Measurements from ENCODE around the gene NRF1. TPM values are rescaled to one million over a fixed set of nuclear protein-coding genes. Genes with fewer than 3 reads are reported as not detected.
"Not testable (repeated sequence)": the region's sequence is repeated elsewhere in the genome, so short reads cannot be mapped to it uniquely, and the experiment has no call there.

Gene NRF1
- total and polyA plus RNA-seq, 4 donors, result 6.9 to 33.3 (median 14.8) TPM

DNA sequence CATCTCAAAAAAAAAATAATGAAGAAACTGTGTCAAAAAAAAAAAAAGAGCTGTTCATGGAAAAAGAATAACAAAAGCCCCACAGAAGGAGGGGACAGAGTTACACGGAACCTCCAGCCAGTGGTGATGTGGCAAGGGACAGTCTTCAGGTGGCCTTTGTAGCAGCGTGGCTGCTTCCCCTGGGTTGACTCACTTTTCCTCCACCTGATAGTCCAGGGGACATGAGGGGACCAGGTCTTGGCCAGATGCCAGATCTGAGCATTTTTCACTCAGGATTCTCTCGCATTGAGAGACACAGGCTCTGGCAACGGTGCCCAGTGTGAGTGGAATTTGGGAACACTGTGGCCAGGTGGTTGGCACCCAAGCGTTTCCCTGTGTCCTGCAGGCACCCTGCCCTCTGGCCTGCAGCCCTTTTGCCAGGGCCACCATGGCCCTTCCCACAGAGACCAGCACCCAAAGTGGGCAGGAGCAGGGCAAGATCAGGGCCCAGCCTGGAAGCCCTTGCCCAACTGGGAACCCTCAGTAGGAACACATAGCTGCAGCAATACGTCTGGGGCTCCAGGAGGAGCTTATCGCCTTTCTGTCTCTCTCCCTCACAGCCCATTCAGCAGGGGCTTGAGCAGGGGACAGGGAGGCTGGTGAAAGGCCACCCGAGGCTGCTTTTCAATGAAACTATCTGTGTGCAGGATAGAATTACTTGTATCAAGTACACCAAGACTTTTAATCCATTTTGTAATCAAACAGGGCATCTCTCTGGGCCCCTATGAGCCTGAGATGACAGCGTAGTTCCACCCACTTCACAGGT lies 182.2 kb downstream of the NRF1 start:
- TF ChIP-seq, protein P1, sequence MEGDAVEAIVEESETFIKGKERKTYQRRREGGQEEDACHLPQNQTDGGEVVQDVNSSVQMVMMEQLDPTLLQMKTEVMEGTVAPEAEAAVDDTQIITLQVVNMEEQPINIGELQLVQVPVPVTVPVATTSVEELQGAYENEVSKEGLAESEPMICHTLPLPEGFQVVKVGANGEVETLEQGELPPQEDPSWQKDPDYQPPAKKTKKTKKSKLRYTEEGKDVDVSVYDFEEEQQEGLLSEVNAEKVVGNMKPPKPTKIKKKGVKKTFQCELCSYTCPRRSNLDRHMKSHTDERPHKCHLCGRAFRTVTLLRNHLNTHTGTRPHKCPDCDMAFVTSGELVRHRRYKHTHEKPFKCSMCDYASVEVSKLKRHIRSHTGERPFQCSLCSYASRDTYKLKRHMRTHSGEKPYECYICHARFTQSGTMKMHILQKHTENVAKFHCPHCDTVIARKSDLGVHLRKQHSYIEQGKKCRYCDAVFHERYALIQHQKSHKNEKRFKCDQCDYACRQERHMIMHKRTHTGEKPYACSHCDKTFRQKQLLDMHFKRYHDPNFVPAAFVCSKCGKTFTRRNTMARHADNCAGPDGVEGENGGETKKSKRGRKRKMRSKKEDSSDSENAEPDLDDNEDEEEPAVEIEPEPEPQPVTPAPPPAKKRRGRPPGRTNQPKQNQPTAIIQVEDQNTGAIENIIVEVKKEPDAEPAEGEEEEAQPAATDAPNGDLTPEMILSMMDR (IDR thresholded peaks at IDR 0.05; ENCODE audit: control extremely low read depth, extremely low read depth), result no peak
- Histone ChIP-seq H3K36me3 (ENCODE audit: control insufficient read depth in 4 of 4, insufficient read depth in 4 of 4, low read length in 4 of 4) (no peaks in the 10 kb centered on the region), H3K9ac (ENCODE audit: insufficient read depth in 1 of 2, low read length in 2 of 2) (no peak overlapping the region), H3K4me1 (ENCODE audit: control insufficient read depth in 5 of 5, insufficient read depth in 5 of 5, low read length in 5 of 5) (no peaks in the 10 kb centered on the region), H3K27ac (ENCODE audit: low read depth in 1 of 2, low read length in 1 of 2) (no peak overlapping the region), H3K9me3 (ENCODE audit: control insufficient read depth in 4 of 4, insufficient read depth in 3 of 4, low read length in 3 of 4) (no peaks in the 10 kb centered on the region), H3K27me3 (ENCODE audit: control insufficient read depth in 3 of 3, insufficient read depth in 3 of 3, low read length in 2 of 3) (no peaks in the 10 kb centered on the region), H3K4me3 (no peak overlapping the region)
- no peak for ATAC-seq (ENCODE audit: insufficient read depth, low FRiP score)
- DNase-seq, result no peak
- 79 to 90% methylated on average over 9 of the region's 9 CpGs for WGBS, 2 donors

DNA sequence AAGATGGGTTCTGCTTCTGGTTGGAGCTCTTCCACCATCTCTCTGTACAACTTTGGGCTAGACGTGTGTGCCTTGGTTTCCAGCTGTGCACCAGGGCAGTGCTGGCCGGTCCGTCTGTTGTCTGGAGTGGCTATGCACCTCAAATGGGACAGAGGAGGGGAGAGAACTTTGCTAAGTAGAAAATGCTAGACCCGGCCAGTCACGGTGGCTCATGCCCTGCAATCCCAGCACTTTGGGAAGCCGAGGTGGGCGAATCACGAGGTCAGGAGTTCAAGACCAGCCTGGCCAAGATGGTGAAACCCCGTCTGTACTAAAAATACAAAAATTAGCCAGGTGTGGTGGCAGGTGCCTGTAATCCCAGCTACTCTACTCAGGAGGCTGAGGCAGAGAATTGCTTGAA lies 182.9 kb downstream of the NRF1 start:
- 92% methylated on average over 9 of the region's 9 CpGs for WGBS, 2 donors
- not testable (repeated sequence) for H3K9ac ChIP-seq (ENCODE audit: insufficient read depth in 1 of 2, low read length in 2 of 2); ATAC-seq (ENCODE audit: insufficient read depth, low FRiP score); H3K27me3 ChIP-seq (ENCODE audit: control insufficient read depth in 3 of 3, insufficient read depth in 3 of 3, low read length in 2 of 3); H3K27ac ChIP-seq (ENCODE audit: low read depth in 1 of 2, low read length in 1 of 2); H3K36me3 ChIP-seq (ENCODE audit: control insufficient read depth in 4 of 4, insufficient read depth in 4 of 4, low read length in 4 of 4); DNase-seq; H3K9me3 ChIP-seq (ENCODE audit: control insufficient read depth in 4 of 4, insufficient read depth in 3 of 4, low read length in 3 of 4); H3K4me3 ChIP-seq; H3K4me1 ChIP-seq (ENCODE audit: control insufficient read depth in 5 of 5, insufficient read depth in 5 of 5, low read length in 5 of 5)

DNA sequence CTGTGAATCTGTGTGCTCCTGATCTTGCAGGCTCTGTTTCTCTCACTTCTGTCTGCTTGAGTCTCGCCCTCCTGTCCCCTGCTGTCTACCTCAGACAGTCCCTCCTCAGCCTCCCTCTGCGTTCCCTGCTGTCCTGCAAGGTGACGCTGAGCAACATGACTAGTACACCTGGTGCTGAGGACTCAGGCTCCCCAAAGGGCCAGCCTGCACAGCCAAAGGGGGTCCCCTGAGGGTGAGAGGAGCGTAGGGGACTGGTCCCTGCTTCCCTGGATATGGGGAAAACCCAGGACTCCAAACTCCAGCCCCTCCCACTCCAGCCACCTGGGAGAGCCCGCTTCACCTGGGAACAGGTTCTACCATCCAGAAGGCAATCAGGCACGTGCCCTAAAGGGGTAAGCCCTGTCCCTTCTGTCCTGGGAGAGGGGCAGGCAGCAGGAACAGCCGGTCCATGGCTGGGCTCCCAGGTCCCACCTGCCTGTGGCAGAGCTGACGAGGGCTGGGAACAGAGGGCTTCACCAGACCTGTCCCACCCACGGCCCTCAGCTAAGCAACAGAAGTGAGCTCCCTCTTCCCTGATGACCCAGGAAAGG lies 184.8 kb downstream of the NRF1 start:
- no peak overlapping the region for H3K27ac ChIP-seq (ENCODE audit: low read depth in 1 of 2, low read length in 1 of 2)
- no peak overlapping the region for H3K9ac ChIP-seq (ENCODE audit: insufficient read depth in 1 of 2, low read length in 2 of 2)
- H3K36me3 ChIP-seq (ENCODE audit: control insufficient read depth in 4 of 4, insufficient read depth in 4 of 4, low read length in 4 of 4), result no peaks in the 10 kb centered on the region
- TF ChIP-seq, protein P1 (IDR thresholded peaks at IDR 0.05; ENCODE audit: control extremely low read depth, extremely low read depth), result no peak
- H3K27me3 ChIP-seq (ENCODE audit: control insufficient read depth in 3 of 3, insufficient read depth in 3 of 3, low read length in 2 of 3), result no peaks in the 10 kb centered on the region
- 87 to 91% methylated on average over 9 of the region's 9 CpGs for WGBS, 2 donors
- H3K4me3 ChIP-seq, result no peak overlapping the region
- ATAC-seq (ENCODE audit: insufficient read depth, low FRiP score) (no peak), DNase-seq (no peak)
- no peaks in the 10 kb centered on the region for H3K9me3 ChIP-seq (ENCODE audit: control insufficient read depth in 4 of 4, insufficient read depth in 3 of 4, low read length in 3 of 4)
- no peaks in the 10 kb centered on the region for H3K4me1 ChIP-seq (ENCODE audit: control insufficient read depth in 5 of 5, insufficient read depth in 5 of 5, low read length in 5 of 5)

DNA sequence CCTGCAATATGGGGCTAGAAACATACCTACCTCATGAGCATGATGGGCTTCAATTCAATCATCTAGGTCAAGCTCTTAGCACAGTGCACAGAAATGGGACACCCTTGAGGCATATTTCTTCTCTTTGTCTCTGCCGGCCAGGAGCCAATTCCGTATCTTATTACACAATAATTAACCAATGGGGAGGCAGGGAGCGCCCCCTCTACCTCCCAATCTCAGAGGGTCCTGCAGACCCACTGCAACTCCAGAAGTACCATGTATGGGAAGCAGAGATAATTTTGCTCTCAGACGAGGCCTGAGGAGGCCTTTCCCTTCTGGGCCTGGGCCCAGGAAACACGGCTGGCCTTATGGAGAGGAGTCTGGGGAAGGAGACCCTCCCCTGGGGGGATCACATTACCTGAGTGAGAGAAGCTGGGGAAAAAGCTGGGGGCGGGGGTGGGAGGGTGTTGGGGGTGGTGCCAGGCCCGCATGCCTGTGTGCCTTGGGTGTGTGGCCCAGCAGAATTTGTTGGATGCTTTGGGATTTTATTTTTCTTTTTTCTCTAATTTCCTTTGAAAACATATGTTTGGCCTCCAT lies 185.8 kb downstream of the NRF1 start:
- Histone ChIP-seq H3K4me3 (no peak overlapping the region), H3K9ac (ENCODE audit: insufficient read depth in 1 of 2, low read length in 2 of 2) (no peak overlapping the region), H3K27me3 (ENCODE audit: control insufficient read depth in 3 of 3, insufficient read depth in 3 of 3, low read length in 2 of 3) (no peaks in the 10 kb centered on the region), H3K9me3 (ENCODE audit: control insufficient read depth in 4 of 4, insufficient read depth in 3 of 4, low read length in 3 of 4) (no peaks in the 10 kb centered on the region), H3K27ac (ENCODE audit: low read depth in 1 of 2, low read length in 1 of 2) (no peak overlapping the region), H3K4me1 (ENCODE audit: control insufficient read depth in 5 of 5, insufficient read depth in 5 of 5, low read length in 5 of 5) (no peaks in the 10 kb centered on the region), H3K36me3 (ENCODE audit: control insufficient read depth in 4 of 4, insufficient read depth in 4 of 4, low read length in 4 of 4) (no peaks in the 10 kb centered on the region)
- TF ChIP-seq, protein P1 (IDR thresholded peaks at IDR 0.05; ENCODE audit: control extremely low read depth, extremely low read depth), result no peak
- DNase-seq, result peak; percentile 52 to 70 (median 61)
- 79 to 88% methylated on average over 7 of the region's 7 CpGs for WGBS, 2 donors
- ATAC-seq (ENCODE audit: insufficient read depth, low FRiP score), result no peak

Data from lung (tissue), 12 donors.